Colonic mucosa (tissue), 4 donors: ENCODE measurements around the gene MOCS1. TPM values are rescaled to one million over a fixed set of nuclear protein-coding genes. Genes with fewer than 3 reads are reported as not detected.

ENCODE experiments used
- DNase-seq: peaks from one replicate; pipeline ENCODE4 v3.0.0-alpha.2; 2020
- H3K27ac ChIP-seq: fragments of 200-600 bp; one replicate; pipeline ENCODE4 v1.8.0; 2021
- H3K27me3 ChIP-seq: fragments of 200-600 bp; one replicate; pipeline ENCODE4 v1.8.0; 2021
- H3K36me3 ChIP-seq: fragments of 200-600 bp; one replicate; pipeline ENCODE4 v1.8.0; 2021
- H3K4me1 ChIP-seq: fragments of 200-600 bp; one replicate; pipeline ENCODE4 v1.8.0; 2021; ENCODE audit warnings: mild to moderate bottlenecking
- H3K4me3 ChIP-seq: fragments of 200-600 bp; one replicate; pipeline ENCODE4 v1.8.0; 2021
- H3K9ac ChIP-seq, 2 donors: one replicate each; pipeline ENCODE4 v1.7.0; 2013; ENCODE audit warnings: control low read depth in 2 of 2, low read depth in 2 of 2, low read length in 2 of 2
- H3K9me3 ChIP-seq: fragments of 200-600 bp; one replicate; pipeline ENCODE4 v1.8.0; 2021
- CTCF ChIP-seq: fragments of 200-600 bp; IDR thresholded peaks from one replicate; pipeline ENCODE4 v1.8.0; 2022; ENCODE audit warnings: antibody characterized with exemption, mild to moderate bottlenecking
- intact Hi-C: fragments of 100-400 bp; cut with DNase I; formaldehyde crosslinking; loops from one replicate; pipeline ENCODE4 v1.14.1; 2022
- total RNA-seq, 2 donors: library from RNA; stranded (reverse); fragmentation: NEBNext Ultra II Directional in 1 of 2; extraction: Animal tissue kit (Norgen Biotek cat#: 25700) in 1 of 2; gene quantifications; one replicate each; pipeline ENCODE4 v1.2.1, GENCODE V29; 2021
- donor health status: healthy.
- donor health status: DM: no; HTN: no; CAD: no.
- donor health status: DM: no; HTN: no; CAD: no.

The MOCS1 gene
- total RNA-seq, 2 donors from 2014 or later: 9.6 to 15.7 TPM

GRCh38 chr6:39885691-39886090, 48.6 kb downstream of the MOCS1 start:
- Histone ChIP-seq H3K9ac (no peak overlapping the region), H3K27me3 (no peaks in the 10 kb centered on the region), H3K27ac (no peak overlapping the region), H3K4me3 (no peak overlapping the region), H3K4me1 (no peaks in the 10 kb centered on the region), H3K36me3 (no peaks in the 10 kb centered on the region), H3K9me3 (no peaks in the 10 kb centered on the region)
- intact Hi-C loops: no loop called here
- TF ChIP-seq CTCF: no peak
- DNase-seq: no peak

GRCh38 chr6:39884696-39885095, 49.6 kb downstream of the MOCS1 start:
- no peak for DNase-seq
- no peak for TF ChIP-seq CTCF
- H3K36me3 ChIP-seq: no peaks in the 10 kb centered on the region
- no peak overlapping the region for H3K27ac ChIP-seq
- H3K9me3 ChIP-seq: no peaks in the 10 kb centered on the region
- no peak overlapping the region for H3K9ac ChIP-seq
- no peaks in the 10 kb centered on the region for H3K27me3 ChIP-seq
- H3K4me3 ChIP-seq: no peak overlapping the region
- intact Hi-C loops: no loop called here
- no peaks in the 10 kb centered on the region for H3K4me1 ChIP-seq

GRCh38 chr6:39882531-39882899, 51.7 kb downstream of the MOCS1 start:
- intact Hi-C loops: no loop called here
- Histone ChIP-seq H3K27ac (no peak overlapping the region), H3K9me3 (no peaks in the 10 kb centered on the region), H3K4me3 (no peak overlapping the region), H3K36me3 (no peaks in the 10 kb centered on the region), H3K4me1 (no peaks in the 10 kb centered on the region), H3K27me3 (no peaks in the 10 kb centered on the region), H3K9ac (no peak overlapping the region)
- TF ChIP-seq CTCF: no peak
- no peak for DNase-seq

GRCh38 chr6:39881851-39882530, 52.3 kb downstream of the MOCS1 start:
- no peak for TF ChIP-seq CTCF
- Histone ChIP-seq H3K27me3 (no peaks in the 10 kb centered on the region), H3K9ac (no peak overlapping the region), H3K36me3 (no peaks in the 10 kb centered on the region), H3K9me3 (no peaks in the 10 kb centered on the region), H3K27ac (no peak overlapping the region), H3K4me3 (no peak overlapping the region), H3K4me1 (no peaks in the 10 kb centered on the region)
- intact Hi-C loops: no loop called here
- DNase-seq: no peak

- H3K4me3 ChIP-seq: no peak overlapping the region
- no peaks in the 10 kb centered on the region for H3K9me3 ChIP-seq
- intact Hi-C loops: no loop called here
- no peak overlapping the region for H3K9ac ChIP-seq
- no peak overlapping the region for H3K27ac ChIP-seq
- H3K4me1 ChIP-seq: no peaks in the 10 kb centered on the region
- no peak for TF ChIP-seq CTCF
- no peaks in the 10 kb centered on the region for H3K27me3 ChIP-seq
- no peak for DNase-seq
- no peaks in the 10 kb centered on the region for H3K36me3 ChIP-seq
Measured at GRCh38 chr6:39880594-39880993, 53.7 kb downstream of the MOCS1 start.
